Renal cortex interstitium (tissue), 15 donors: ENCODE measurements around the gene OR5T1. TPM values are rescaled to one million over a fixed set of nuclear protein-coding genes. Genes with fewer than 3 reads are reported as not detected.

ENCODE experiments used
- DNase-seq, 11 donors: peaks; one replicate each; pipeline ENCODE4 v3.0.0-alpha.2; 2013; ENCODE audit warnings: low read depth in 9 of 11, low spot score in 4 of 11; ENCODE audit errors: extremely low read depth in 1 of 11
- long read RNA-seq, 16 experiments: transcript quantifications; one replicate each; lab custom pipeline, GENCODE V29; 2026
- polyA plus RNA-seq, 3 donors: library from polyadenylated mRNA; unstranded; fragments of 120-200 nt; gene quantifications; one replicate each; pipeline ENCODE4 v1.2.1, GENCODE V29; 2013; ENCODE audit not compliant: insufficient read length in 3 of 3

OR5T1 gene
- not detected for polyA plus RNA-seq
- long read RNA-seq, donor 1 = 0 reads
- long read RNA-seq, donor 2 = 0 reads
- long read RNA-seq, donor 3 = 0 reads
- long read RNA-seq, donor 4 = 0 reads
- long read RNA-seq, donor 5 = 0 reads
- long read RNA-seq, donor 6 = 0 reads
- long read RNA-seq, donor 7 = 0 reads
- long read RNA-seq, donor 8 = 0 reads
- long read RNA-seq, donor 9 = 0 reads
- long read RNA-seq, donor 10 = 0 reads
- long read RNA-seq, donor 11 = 0 reads
- long read RNA-seq, donor 12 = 0 reads
- long read RNA-seq, donor 13 = 0 reads
- long read RNA-seq, donor 14 = 0 reads
- long read RNA-seq, donor 15 = 0 reads
- long read RNA-seq, donor 16 = 0 reads

GRCh38 chr11:56273854-56274253 is at the start of gene OR5T1:
TSS of gene OR5T1 (plus strand) at chr11:56274154. CDS start at chr11:56275639, 1,485 bp downstream.
- no peak for DNase-seq

GRCh38 chr11:56234155-56234554 is 39.8 kb upstream of the OR5T1 start, which contains the start of gene OR5T2:
TSS of gene OR5T2 (minus strand) at chr11:56234255. CDS start at chr11:56233062, 1,193 bp downstream.
- DNase-seq = no peak

GRCh38 chr11:56251954-56252353 is 22.0 kb upstream of the OR5T1 start, which contains the start of gene OR5T3:
TSS of gene OR5T3 (plus strand) at chr11:56252254. CDS start at chr11:56252254, 0 bp downstream.
- DNase-seq = no peak

GRCh38 chr11:56271092-56271491 is 2.9 kb upstream of the OR5T1 start:
- no peak for DNase-seq

GRCh38 chr11:56292154-56292553 is 18.2 kb downstream of the OR5T1 start, which contains the start of gene OR8H1:
TSS of gene OR8H1 (minus strand) at chr11:56292254. CDS start at chr11:56291062, 1,192 bp downstream.
- DNase-seq = no peak

- no peak for DNase-seq
Measured at GRCh38 chr11:56296898-56297297, 22.9 kb downstream of the OR5T1 start.

GRCh38 chr11:56307836-56308235 is 33.9 kb downstream of the OR5T1 start:
- no peak for DNase-seq

GRCh38 chr11:56314844-56315243 is 40.9 kb downstream of the OR5T1 start, which contains the start of gene OR8K3:
TSS of gene OR8K3 (plus strand) at chr11:56315144. CDS start at chr11:56318307, 3,163 bp downstream.
- DNase-seq = no peak

Other genes starting within 250 kb of the OR5T1 start
- gene OR5AS1, start 246.5 kb upstream of the OR5T1 start, polyA plus RNA-seq = under 1 TPM; 0.03 to 0.08 (median 0.06) TPM
- not detected for gene OR8I2, start 180.8 kb upstream of the OR5T1 start, polyA plus RNA-seq
- gene OR8H2, start 170.5 kb upstream of the OR5T1 start, polyA plus RNA-seq = under 1 TPM in 1 of 3 donors, not detected in 2; 0.05 TPM
- not detected for gene OR8H3, start 151.8 kb upstream of the OR5T1 start, polyA plus RNA-seq
- gene OR8J3, start 134.0 kb upstream of the OR5T1 start, polyA plus RNA-seq = not detected
- gene OR8K5, start 113.8 kb upstream of the OR5T1 start, polyA plus RNA-seq = not detected
- gene OR5J2, start 97.5 kb upstream of the OR5T1 start, polyA plus RNA-seq = not detected
- gene OR5T2, start 39.9 kb upstream of the OR5T1 start, polyA plus RNA-seq = not detected
- not detected for gene OR5T3, start 21.9 kb upstream of the OR5T1 start, polyA plus RNA-seq
- gene OR8H1, start 18.1 kb downstream of the OR5T1 start, polyA plus RNA-seq = not detected
- gene OR8K3, start 41.0 kb downstream of the OR5T1 start, polyA plus RNA-seq = not detected
- gene OR8K1, start 71.9 kb downstream of the OR5T1 start, polyA plus RNA-seq = not detected
- not detected for gene OR8J1, start 80.1 kb downstream of the OR5T1 start, polyA plus RNA-seq
- gene OR8U1, start 101.5 kb downstream of the OR5T1 start, polyA plus RNA-seq = not detected
- gene OR5AL1, start 138.5 kb downstream of the OR5T1 start, polyA plus RNA-seq = not detected
- not detected for gene OR5M3, start 199.2 kb downstream of the OR5T1 start, polyA plus RNA-seq
- not detected for gene OR5M8, start 217.2 kb downstream of the OR5T1 start, polyA plus RNA-seq